Measurements from ENCODE around the gene PAN2. TPM values are rescaled to one million over a fixed set of nuclear protein-coding genes. Genes with fewer than 3 reads are reported as not detected.

Gene PAN2
- total and polyA plus RNA-seq, 10 of the 15 experiments (the other 5 are each of a cell fraction or from before 2014, with no cell fraction given), result 14.4 to 61.8 (median 34.9) TPM

GRCh38 chr12:56315622-56316473, 18.0 kb downstream of the PAN2 start, which contains the start of gene CNPY2 (continued):
- TF ChIP-seq ZNF24 (IDR thresholded peaks at IDR 0.05) (no peak), HDGF (IDR thresholded peaks at IDR 0.05) (0 out of 2 replicates have a peak, but pooled peaks have one; percentile 31), MEF2B (IDR thresholded peaks at IDR 0.05; ENCODE audit: partially characterized antibody, poor library complexity, severe bottlenecking) (no peak), POU2F2 (IDR thresholded peaks at IDR 0.05; ENCODE audit: borderline replicate concordance, low read depth, low read length) (peak; percentile 60; the same call in 2 of the 3 replicates), ZNF592 (IDR thresholded peaks at IDR 0.05) (no peak), CREM (IDR thresholded peaks at IDR 0.05; ENCODE audit: low read depth) (peak; percentile 93), ZNF687 (IDR thresholded peaks at IDR 0.05) (no peak), HSF1 (IDR thresholded peaks at IDR 0.05; ENCODE audit: low read depth, low read length) (no peak), NR2C2 (IDR thresholded peaks at IDR 0.05; ENCODE audit: borderline replicate concordance, control insufficient read depth, insufficient read length, low read depth) (no peak), EED (IDR thresholded peaks at IDR 0.05; ENCODE audit: low read depth) (0 out of 2 replicates have a peak, but pooled peaks have one; percentile 38), E2F8 (IDR thresholded peaks at IDR 0.05; ENCODE audit: low read depth, partially characterized antibody) (no peak), PKNOX1 (IDR thresholded peaks at IDR 0.05) (peak; percentile 75)
